Adrenal gland (tissue), 12 donors: Measurements from ENCODE around the gene TOGARAM1. TPM values are rescaled to one million over a fixed set of nuclear protein-coding genes. Genes with fewer than 3 reads are reported as not detected.

Source experiments
- DNase-seq, 7 donors: peaks; one replicate each; pipeline ENCODE4 v3.0.0-alpha.2; 2019 to 2020
- H3K27ac ChIP-seq, 5 donors: fragments of 200-600 bp; sonication (generic) in 4 of 5; 1 replicate in 3 of 5; 2 replicates in 2 of 5; pipeline versions ENCODE4 v1.5.1 to v1.8.0; 2016 to 2020; ENCODE audit warnings: mild to moderate bottlenecking in 1 of 5
- H3K27me3 ChIP-seq: fragments of 200-600 bp; 2 replicates; pipeline ENCODE4 v1.8.0; 2021
- H3K36me3 ChIP-seq, 2 donors: fragments of 200-600 bp; replicated peaks in 1 of 2; 1 replicate in 1 of 2; 2 replicates in 1 of 2; pipeline versions ENCODE4 v1.5.1 to v1.8.0; 2018 to 2022
- H3K4me1 ChIP-seq, 2 donors: fragments of 200-600 bp; replicated peaks in 1 of 2; 1 replicate in 1 of 2; 2 replicates in 1 of 2; pipeline versions ENCODE4 v1.5.1 to v1.8.0; 2018 to 2021
- H3K4me3 ChIP-seq, 4 donors: fragments of 200-600 bp; sonication (generic) in 3 of 4; one replicate each; pipeline ENCODE4 v1.5.1; 2016 to 2018
- H3K9me3 ChIP-seq, 3 donors: fragments of 200-600 bp; sonication (generic) in 1 of 3; replicated peaks in 1 of 3; 1 replicate in 2 of 3; 2 replicates in 1 of 3; pipeline versions ENCODE4 v1.5.1 to v1.8.0; 2016 to 2021
- POLR2A ChIP-seq, 2 donors: fragments of 450-650 bp; IDR thresholded peaks; one replicate each; pipeline ENCODE4 v1.6.1; 2017; ENCODE audit warnings: antibody characterized with exemption in 2 of 2, mild to moderate bottlenecking in 2 of 2, moderate library complexity in 1 of 2
- WGBS, 4 donors: extraction: QIAGEN DNeasy Blood & Tissue Kit in 2 of 4; methylation state at CpG; one replicate each; pipeline versions ENCODE4 v1.1.5 to v1.1.7; 2013 to 2017; 5-methylcytosine and 5-hydroxymethylcytosine counted together
- intact Hi-C, 2 donors: fragments of 100-400 bp; cut with DNase I; formaldehyde crosslinking; loops; one replicate each; pipeline versions ENCODE4 v1.14.1 to v1.15.0; 2022 to 2023
- polyA plus RNA-seq, 3 donors: library from polyadenylated mRNA; stranded (reverse); fragments of 200-250 nt in 2 of 3; fragments of 350-450 nt in 1 of 3; fragmentation: Illumina TruSeq in 1 of 3; extraction: RNeasy Lipid Tissue Mini Kit (QIAGEN cat#74804) in 1 of 3; gene quantifications; one replicate each; pipeline ENCODE4 v1.2.3, GENCODE V29; 2013 to 2014
- total RNA-seq, 9 donors: library from RNA; depleted of rRNA in 4 of 9; stranded (reverse); fragments of >200 nt in 4 of 9; fragments of 120-200 nt in 1 of 9; fragmentation: NEBNext Ultra II Directional in 1 of 9; extraction: Animal tissue kit (Norgen Biotek cat#: 25700) in 1 of 9; gene quantifications; one replicate each; pipeline versions ENCODE4 v1.1.0 to v1.2.4, GENCODE V29; 2013 to 2023
- TF ChIP-seq, protein P1 (sequence below), 6 experiments: fragments of 450-650 bp in 4 of 6; fragments of 200-600 bp in 2 of 6; sonication (generic) in 1 of 6; IDR thresholded peaks; 1 replicate in 5 of 6; 2 replicates in 1 of 6; pipeline versions ENCODE4 v1.5.1 to v1.8.0; 2016 to 2021; ENCODE audit warnings: antibody characterized with exemption in 6 of 6, mild to moderate bottlenecking in 2 of 6, moderate library complexity in 1 of 6
- donor health status: healthy with polysubstance abuse.
- donor health status: Bipolar disorder and iron deficiency.
- donor health status: DM: yes; HTN: yes; CAD: no.
- donor health status: DM: no; HTN: no; CAD: no.
- donor health status: DM: no; HTN: no; CAD: no.
- donor health status: DM: yes; HTN: yes; CAD: no.

The TOGARAM1 gene
- total and polyA plus RNA-seq, 12 donors: 4.2 to 42.0 (median 19.1) TPM

- Histone ChIP-seq H3K36me3 (peaks cover 0 to 2% of the 10 kb centered on the region in 2 donors), H3K27ac (no peak overlapping the region), H3K4me3 (no peak overlapping the region), H3K27me3 (no peaks in the 10 kb centered on the region), H3K9me3 (no peaks in the 10 kb centered on the region), H3K4me1 (no peaks in the 10 kb centered on the region)
- no peak for DNase-seq
- no peak for TF ChIP-seq POLR2A (IDR thresholded peaks at IDR 0.05)
- TF ChIP-seq, protein P1, sequence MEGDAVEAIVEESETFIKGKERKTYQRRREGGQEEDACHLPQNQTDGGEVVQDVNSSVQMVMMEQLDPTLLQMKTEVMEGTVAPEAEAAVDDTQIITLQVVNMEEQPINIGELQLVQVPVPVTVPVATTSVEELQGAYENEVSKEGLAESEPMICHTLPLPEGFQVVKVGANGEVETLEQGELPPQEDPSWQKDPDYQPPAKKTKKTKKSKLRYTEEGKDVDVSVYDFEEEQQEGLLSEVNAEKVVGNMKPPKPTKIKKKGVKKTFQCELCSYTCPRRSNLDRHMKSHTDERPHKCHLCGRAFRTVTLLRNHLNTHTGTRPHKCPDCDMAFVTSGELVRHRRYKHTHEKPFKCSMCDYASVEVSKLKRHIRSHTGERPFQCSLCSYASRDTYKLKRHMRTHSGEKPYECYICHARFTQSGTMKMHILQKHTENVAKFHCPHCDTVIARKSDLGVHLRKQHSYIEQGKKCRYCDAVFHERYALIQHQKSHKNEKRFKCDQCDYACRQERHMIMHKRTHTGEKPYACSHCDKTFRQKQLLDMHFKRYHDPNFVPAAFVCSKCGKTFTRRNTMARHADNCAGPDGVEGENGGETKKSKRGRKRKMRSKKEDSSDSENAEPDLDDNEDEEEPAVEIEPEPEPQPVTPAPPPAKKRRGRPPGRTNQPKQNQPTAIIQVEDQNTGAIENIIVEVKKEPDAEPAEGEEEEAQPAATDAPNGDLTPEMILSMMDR (IDR thresholded peaks at IDR 0.05): no peak
- intact Hi-C loops: no loop called here
These were observed 72.7 kb downstream of the TOGARAM1 start for GRCh38 chr14:45034730-45035129.

- WGBS, 4 donors: 88 to 98% (median 90%) methylated on average over 3 to 5 of the region's 5 CpGs; no CpG with 5 or more reads in 1 of the 4 donors
- no peak for DNase-seq
- TF ChIP-seq POLR2A (IDR thresholded peaks at IDR 0.05): no peak
- TF ChIP-seq, protein P1 (IDR thresholded peaks at IDR 0.05): no peak
- Histone ChIP-seq H3K36me3 (peaks cover 0 to 3% of the 10 kb centered on the region in 2 donors), H3K4me1 (no peaks in the 10 kb centered on the region), H3K9me3 (no peaks in the 10 kb centered on the region), H3K27ac (no peak overlapping the region), H3K4me3 (no peak overlapping the region), H3K27me3 (no peaks in the 10 kb centered on the region)
- intact Hi-C loops: no loop called here
These were observed 76.3 kb downstream of the TOGARAM1 start for GRCh38 chr14:45038256-45038655.

DNA sequence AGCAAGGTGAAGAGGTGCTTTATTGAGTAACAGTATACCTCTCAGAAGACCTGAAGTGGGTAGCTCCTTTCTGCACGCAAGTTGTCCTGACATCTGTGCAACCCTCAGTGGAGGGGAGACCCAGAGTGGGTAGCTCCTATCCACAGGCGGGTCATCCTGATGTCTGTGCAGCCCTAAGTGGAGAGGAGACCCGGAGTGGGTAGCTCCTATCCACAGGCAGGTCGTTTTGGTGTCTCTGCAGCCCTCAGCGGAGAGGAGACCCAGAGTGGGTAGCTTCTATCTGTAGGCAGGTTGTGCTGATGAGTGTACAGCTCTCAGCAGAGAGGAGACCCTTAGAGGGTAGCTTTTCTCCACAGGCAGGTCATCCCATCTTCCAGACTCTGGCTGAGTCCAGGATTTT is 76.9 kb downstream of the TOGARAM1 start:
- Histone ChIP-seq H3K27ac (no peak overlapping the region), H3K4me3 (no peak overlapping the region), H3K4me1 (no peaks in the 10 kb centered on the region), H3K9me3 (no peaks in the 10 kb centered on the region), H3K36me3 (peaks cover 0 to 3% of the 10 kb centered on the region in 2 donors), H3K27me3 (no peaks in the 10 kb centered on the region)
- no peak for DNase-seq
- 82 to 100% (median 96%) methylated on average over 3 to 5 of the region's 5 CpGs for WGBS, 4 donors
- intact Hi-C loops: no loop called here
- TF ChIP-seq, protein P1 (IDR thresholded peaks at IDR 0.05): no peak
- TF ChIP-seq POLR2A (IDR thresholded peaks at IDR 0.05): no peak

DNA sequence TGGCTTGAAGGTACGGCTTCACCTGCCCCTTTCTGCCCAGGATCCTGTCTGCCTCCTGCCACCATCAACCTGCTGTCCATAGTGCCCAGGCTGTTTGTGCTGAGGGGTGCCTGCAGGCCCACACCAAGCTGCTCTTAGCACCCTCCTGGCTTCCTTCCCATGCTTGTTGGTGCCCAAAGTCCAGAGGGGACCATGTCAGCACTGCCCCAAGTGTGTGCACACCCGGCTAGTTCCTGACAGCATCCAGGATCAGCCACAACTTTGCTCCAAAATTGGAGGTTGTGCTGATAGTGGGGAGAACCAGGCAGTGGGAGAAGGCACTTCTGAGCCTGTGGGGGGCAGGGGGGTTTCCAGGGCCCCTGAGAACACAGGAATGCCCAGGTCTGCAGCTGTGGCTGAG is 77.4 kb downstream of the TOGARAM1 start:
- no peaks in the 10 kb centered on the region for H3K9me3 ChIP-seq
- 88 to 100% (median 100%) methylated on average over 1 to 2 of the region's 2 CpGs for WGBS, 4 donors
- peaks cover 0 to 3% of the 10 kb centered on the region in 2 donors for H3K36me3 ChIP-seq
- H3K4me1 ChIP-seq: no peaks in the 10 kb centered on the region
- no peak overlapping the region for H3K4me3 ChIP-seq
- intact Hi-C loops: no loop called here
- H3K27me3 ChIP-seq: no peaks in the 10 kb centered on the region
- no peak for DNase-seq
- TF ChIP-seq POLR2A (IDR thresholded peaks at IDR 0.05): no peak
- TF ChIP-seq, protein P1 (IDR thresholded peaks at IDR 0.05): no peak
- no peak overlapping the region for H3K27ac ChIP-seq
